HG03139 (cell line): ENCODE results near the gene PLAAT2.

Source experiments
- ATAC-seq: cut with Tn5 transposase; IDR thresholded peaks from one replicate; pipeline ENCODE4 v1.9.1; 2021; ENCODE audit not compliant: unreplicated experiment

PLAAT2 gene

GRCh38 chr11:63521896-63522295 is 41.3 kb downstream of the PLAAT2 start:
- ATAC-seq, result no peak

GRCh38 chr11:63520606-63521170 is 42.5 kb downstream of the PLAAT2 start:
- no peak for ATAC-seq

DNA sequence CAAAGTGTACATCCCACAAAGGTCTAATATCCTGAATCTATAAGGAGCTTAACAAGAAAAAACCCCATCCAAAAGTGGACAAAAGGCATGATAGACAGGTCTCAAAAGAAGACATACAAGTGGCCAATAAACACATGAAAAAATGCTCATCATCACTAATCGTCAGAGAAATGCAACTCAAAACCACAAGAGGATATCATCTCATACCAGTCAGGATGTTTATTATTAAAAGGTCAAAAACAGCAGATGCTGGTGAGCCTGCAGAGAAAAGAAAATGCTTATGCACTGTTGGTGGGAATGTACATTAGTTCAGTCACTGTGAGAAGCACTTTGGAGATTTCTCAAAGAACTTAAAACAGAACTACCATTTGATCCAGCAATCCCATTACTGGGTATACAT is 44.6 kb downstream of the PLAAT2 start:
- ATAC-seq, result no peak

- ATAC-seq, result no peak
Observed at GRCh38 chr11:63517156-63517555, 46.0 kb downstream of the PLAAT2 start.

GRCh38 chr11:63516109-63516508 is 47.1 kb downstream of the PLAAT2 start:
- no peak for ATAC-seq

DNA sequence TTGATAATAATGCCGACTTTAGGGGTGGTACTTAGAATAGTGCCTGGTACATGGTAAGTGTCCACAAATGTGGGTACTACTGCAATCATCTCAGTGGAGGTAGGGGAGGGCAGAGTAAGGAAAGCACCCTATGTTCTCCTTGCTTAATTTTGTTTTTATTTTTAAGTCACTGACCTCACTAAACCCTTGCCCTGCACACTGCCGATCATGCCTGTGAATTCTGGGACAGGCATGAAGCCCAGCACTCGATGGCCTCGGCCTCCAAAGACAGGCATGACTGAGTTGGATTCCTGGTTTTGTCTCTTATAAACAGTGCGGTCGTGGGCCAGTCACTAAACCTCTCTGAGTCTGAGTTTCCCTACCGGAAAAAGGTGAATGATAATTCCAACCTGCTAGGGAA is 50.4 kb downstream of the PLAAT2 start:
- ATAC-seq, result no peak

GRCh38 chr11:63511048-63511748 is 52.0 kb downstream of the PLAAT2 start:
- ATAC-seq, result no peak

DNA sequence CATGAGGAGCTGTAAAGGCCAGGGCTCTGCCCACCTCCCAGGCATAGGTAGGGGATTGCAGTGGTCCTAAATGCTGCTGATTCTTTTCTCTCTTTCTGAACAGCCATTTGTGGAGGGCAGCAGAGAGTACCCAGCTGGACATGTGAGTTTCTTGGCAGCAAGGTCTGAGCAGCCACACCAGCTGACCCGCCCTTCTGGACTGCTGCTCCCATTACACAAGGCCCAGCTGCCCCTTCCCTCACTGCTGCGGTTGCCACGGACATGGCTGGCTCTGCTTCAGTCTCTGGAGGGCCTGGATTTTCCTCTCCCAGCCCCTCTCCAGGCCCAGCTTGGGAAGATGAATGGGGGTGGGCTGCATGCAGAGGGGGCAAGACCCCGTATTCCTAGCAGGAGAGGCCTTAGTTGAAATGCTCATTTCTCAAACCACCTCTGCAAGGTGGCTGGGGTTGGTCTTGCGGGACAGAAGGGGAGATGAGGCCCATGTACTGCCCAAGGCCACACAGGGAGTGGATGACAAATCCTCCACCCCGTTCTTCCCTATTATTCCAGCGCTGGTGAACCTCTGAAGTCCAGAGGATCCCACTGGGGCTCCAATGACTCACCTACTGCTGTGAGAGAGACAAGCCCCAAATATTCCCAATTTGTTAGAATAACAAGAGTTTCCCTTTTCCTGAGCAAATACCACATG is 52.7 kb downstream of the PLAAT2 start:
- no peak for ATAC-seq

DNA sequence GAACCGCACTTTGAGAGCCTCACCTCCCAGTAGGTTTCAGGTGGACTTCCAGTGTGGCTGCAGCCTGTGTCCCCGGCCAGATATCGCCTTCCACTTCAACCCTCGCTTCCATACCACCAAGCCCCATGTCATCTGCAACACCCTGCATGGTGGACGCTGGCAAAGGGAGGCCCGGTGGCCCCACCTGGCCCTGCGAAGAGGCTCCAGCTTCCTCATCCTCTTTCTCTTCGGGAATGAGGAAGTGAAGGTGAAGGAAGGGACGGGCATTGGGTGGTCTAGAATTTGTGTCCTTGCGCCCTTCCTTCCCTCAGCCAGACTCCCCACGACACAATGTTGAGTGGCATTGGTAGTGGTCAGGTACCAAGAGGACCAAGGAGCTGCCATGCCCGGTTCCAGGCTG is 54.4 kb downstream of the PLAAT2 start:
- no peak for ATAC-seq

DNA sequence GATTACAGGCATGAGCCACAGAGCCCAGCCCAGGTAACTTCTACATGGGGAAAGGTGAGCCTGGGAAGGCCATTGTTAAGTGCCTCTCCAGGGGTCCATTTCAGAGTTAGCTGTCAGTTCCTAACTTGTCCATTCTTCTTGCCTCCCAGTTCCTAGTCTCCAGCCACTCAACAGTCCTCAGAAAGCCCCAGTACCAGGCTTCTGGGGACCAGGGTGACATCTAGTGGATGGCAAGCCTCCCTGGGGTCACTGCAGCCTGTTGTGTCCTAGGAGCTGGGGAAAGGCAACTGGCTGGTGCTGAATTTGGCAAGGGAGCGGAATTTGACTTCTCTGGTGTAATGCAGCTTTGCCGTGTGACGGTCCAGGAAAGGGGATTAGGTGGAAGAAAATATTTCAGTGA is 55.2 kb downstream of the PLAAT2 start:
- no peak for ATAC-seq

DNA sequence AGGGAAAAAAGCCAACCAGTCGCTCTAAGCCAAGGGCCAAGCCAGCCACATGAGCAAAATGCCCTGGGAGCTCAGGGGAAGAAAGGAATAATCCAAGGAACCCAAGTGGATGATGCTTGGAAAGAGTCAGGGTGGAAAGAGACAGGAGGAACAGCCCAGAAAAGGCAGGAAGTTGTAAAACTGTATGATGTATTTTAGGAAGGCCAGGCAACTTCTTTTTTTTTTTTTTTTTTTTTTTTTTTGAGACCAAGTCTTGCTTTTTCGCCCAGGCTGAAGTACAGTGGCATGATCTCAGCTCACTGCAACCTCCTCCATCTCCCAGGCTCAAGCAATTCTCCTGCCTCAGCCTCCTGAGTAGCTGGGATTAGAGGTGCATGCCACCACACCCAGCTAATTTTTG is 55.7 kb downstream of the PLAAT2 start:
- ATAC-seq, result no peak

DNA sequence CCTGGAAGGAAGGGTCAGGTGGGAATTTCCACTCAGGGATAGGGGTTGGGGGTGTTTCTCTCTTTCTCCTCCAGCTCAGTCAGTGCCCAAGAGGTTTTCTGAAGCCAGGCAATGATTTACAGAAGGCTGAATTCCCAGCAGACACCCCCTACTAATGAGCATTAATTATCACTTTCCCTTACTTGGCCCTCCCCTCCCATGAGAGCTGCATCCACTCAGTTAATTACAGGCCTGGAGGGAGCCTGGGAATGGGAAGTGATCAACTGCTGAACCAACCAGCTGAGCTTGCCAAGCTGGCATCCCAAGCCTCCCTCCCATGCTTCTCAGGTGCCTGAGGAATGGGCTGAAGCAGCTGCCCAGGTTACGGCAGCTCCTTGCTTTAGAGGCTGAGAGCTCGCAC is 56.3 kb downstream of the PLAAT2 start:
- no peak for ATAC-seq

DNA sequence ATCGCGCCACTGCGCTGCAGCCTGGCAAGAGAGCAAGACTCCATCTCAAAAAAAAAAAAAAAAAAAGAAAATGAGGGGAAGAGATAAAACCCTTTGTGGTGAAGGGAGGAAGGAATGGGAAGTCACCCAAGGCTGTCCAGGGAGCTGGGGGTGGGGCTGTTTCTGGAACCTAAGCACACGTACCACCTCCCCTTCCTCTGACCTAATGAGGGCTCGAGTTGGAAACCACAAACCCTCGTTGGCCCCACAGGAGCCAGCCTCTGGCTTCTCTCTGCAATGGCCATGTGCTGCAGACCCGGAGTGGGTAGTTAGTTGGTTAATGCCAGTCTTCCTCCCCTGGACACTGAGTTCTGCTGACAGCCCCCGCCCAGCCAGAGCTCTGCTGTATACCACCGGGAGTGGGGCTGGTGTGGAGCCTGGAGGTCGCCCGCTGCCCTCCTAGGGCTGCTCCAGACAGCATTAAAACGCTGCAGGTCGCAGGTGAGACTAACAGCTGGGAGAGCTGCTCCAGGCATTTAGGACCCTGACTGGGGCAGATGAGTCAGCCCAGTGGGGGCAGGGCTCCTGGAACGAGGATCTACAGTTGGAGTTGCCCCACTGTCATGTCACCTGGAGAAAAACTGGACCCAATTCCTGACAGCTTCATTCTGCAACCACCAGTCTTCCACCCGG is 57.2 kb downstream of the PLAAT2 start, which contains the start of gene LGALS12:
TSS of gene LGALS12 (plus strand) at position 228 of the 672 bp plus-strand sequence. CDS start at position 603, 375 bp downstream.
- ATAC-seq, result no peak

- ATAC-seq, result no peak
Observed at GRCh38 chr11:63504933-63505586, 58.1 kb downstream of the PLAAT2 start.

DNA sequence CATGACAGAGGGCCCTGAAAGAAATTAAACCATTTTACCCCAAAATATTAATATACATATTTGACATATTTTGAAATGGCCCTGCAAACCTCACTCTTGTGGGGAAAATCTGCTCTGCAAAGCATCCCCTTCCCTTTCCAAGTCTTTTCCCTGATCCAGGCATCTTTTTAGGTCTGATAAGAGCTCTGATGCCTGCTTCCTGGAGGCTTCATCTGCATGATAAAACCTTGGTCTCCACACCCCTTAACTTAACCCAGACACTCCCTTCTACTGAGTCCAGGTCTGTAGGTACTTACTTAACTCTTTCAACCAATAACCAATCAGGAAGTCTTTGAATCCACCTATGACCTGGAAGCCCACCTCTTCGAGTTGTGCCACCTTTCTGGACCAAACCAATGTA is 59.1 kb downstream of the PLAAT2 start:
- no peak for ATAC-seq

DNA sequence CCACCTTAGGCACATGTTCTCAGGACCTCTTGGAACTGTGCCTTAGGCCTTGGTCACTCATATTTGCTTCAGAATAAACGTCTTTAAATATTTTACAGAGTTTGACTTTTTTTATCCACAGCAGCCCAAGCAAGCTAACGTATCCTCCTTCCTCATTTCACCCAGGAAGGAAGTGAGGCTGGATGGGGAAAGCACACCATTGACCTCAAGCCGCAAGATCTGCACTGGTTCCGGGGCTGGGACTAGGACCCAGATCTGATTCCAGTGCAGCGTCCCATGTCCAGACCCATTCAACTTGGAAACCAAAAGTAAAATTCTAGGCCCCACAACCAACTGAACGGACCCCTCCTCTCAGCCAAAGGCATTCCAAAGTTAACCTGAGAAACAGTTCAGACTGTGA is 59.7 kb downstream of the PLAAT2 start:
- no peak for ATAC-seq
